Measurements from ENCODE around the gene TTC4. TPM values are rescaled to one million over a fixed set of nuclear protein-coding genes. Genes with fewer than 3 reads are reported as not detected.

The TTC4 gene
- total and polyA plus RNA-seq, 10 donors: 12.1 to 28.5 (median 16.8) TPM

- WGBS, 5 donors: 87 to 97% (median 91%) methylated on average over 10 to 11 of the region's 11 CpGs
- Histone ChIP-seq H3K36me3 (no peaks in the 10 kb centered on the region), H3K4me3 (no peak overlapping the region), H3K27me3 (replicated peaks in 1 of 7) (peaks cover 0 to 13% (median 0%) of the 10 kb centered on the region in 7 donors), H3K4me1 (no peaks in the 10 kb centered on the region), H3K27ac (no peak overlapping the region), H3K9me3 (no peaks in the 10 kb centered on the region)
- TF ChIP-seq CTCF (IDR thresholded peaks at IDR 0.05 in 8 of 11, conservative IDR thresholded peaks at IDR 0.05 in 3 of 11) (no peak), POLR2AphosphoS5 (IDR thresholded peaks at IDR 0.05) (no peak), POLR2A (IDR thresholded peaks at IDR 0.05) (no peak)
- intact Hi-C loops (cut with DNase I; ENCODE audit: low total_unique reads): no loop called here
- no peak for DNase-seq
Observed at GRCh38 chr1:54701996-54702395, 13.7 kb upstream of the TTC4 start.

- no peak for TF ChIP-seq CTCF (IDR thresholded peaks at IDR 0.05 in 8 of 11, conservative IDR thresholded peaks at IDR 0.05 in 3 of 11)
- TF ChIP-seq POLR2AphosphoS5 (IDR thresholded peaks at IDR 0.05): no peak
- no peak for TF ChIP-seq POLR2A (IDR thresholded peaks at IDR 0.05)
Observed at GRCh38 chr1:54703471-54703870, 12.2 kb upstream of the TTC4 start.

GRCh38 chr1:54705153-54705552, 10.5 kb upstream of the TTC4 start:
- intact Hi-C loops (cut with DNase I; ENCODE audit: low total_unique reads): no loop called here
- Histone ChIP-seq H3K9me3 (no peaks in the 10 kb centered on the region), H3K4me1 (no peaks in the 10 kb centered on the region), H3K36me3 (no peaks in the 10 kb centered on the region), H3K27me3 (replicated peaks in 1 of 7) (peaks cover 0 to 4% (median 0%) of the 10 kb centered on the region in 7 donors), H3K4me3 (no peak overlapping the region), H3K27ac (no peak overlapping the region)
- DNase-seq: no peak
- WGBS, 5 donors: 58 to 85% (median 78%) methylated on average over 2 of the region's 2 CpGs
- TF ChIP-seq POLR2A (IDR thresholded peaks at IDR 0.05) (no peak), CTCF (IDR thresholded peaks at IDR 0.05 in 8 of 11, conservative IDR thresholded peaks at IDR 0.05 in 3 of 11) (no peak), POLR2AphosphoS5 (IDR thresholded peaks at IDR 0.05) (no peak)

More at GRCh38 chr1:54703471-54703870, 12.2 kb upstream of the TTC4 start:
- H3K27ac ChIP-seq: no peak overlapping the region
- no peak overlapping the region for H3K4me3 ChIP-seq
- intact Hi-C loops (cut with DNase I; ENCODE audit: low total_unique reads): no loop called here
- no peaks in the 10 kb centered on the region for H3K36me3 ChIP-seq
- WGBS, 5 donors: 91 to 94% (median 93%) methylated on average over 10 of the region's 10 CpGs
- peaks cover 0 to 10% (median 0%) of the 10 kb centered on the region in 7 donors for H3K27me3 ChIP-seq (replicated peaks in 1 of 7)
- no peaks in the 10 kb centered on the region for H3K4me1 ChIP-seq
- H3K9me3 ChIP-seq: no peaks in the 10 kb centered on the region
- no peak for DNase-seq

GRCh38 chr1:54706419-54706818, 9.2 kb upstream of the TTC4 start:
- Histone ChIP-seq H3K27me3 (replicated peaks in 1 of 7) (peaks cover 0 to 4% (median 0%) of the 10 kb centered on the region in 7 donors), H3K4me1 (no peaks in the 10 kb centered on the region), H3K9me3 (no peaks in the 10 kb centered on the region), H3K27ac (no peak overlapping the region), H3K4me3 (no peak overlapping the region), H3K36me3 (no peaks in the 10 kb centered on the region)
- intact Hi-C loops (cut with DNase I; ENCODE audit: low total_unique reads): no loop called here
- DNase-seq: no peak
- no peak for TF ChIP-seq CTCF (IDR thresholded peaks at IDR 0.05 in 8 of 11, conservative IDR thresholded peaks at IDR 0.05 in 3 of 11)
- no peak for TF ChIP-seq POLR2A (IDR thresholded peaks at IDR 0.05)
- no peak for TF ChIP-seq POLR2AphosphoS5 (IDR thresholded peaks at IDR 0.05)
- 85 to 100% (median 87%) methylated on average over 4 of the region's 4 CpGs for WGBS, 5 donors

Data from spleen (tissue), 11 donors.